Right lung (tissue), 5 donors: ENCODE data around the gene WDR77. TPM values are rescaled to one million over a fixed set of nuclear protein-coding genes. Genes with fewer than 3 reads are reported as not detected.

Experiments used
- polyA plus RNA-seq, 5 donors: library from polyadenylated mRNA; unstranded; fragments of 120-200 nt; gene quantifications; one replicate each; pipeline versions ENCODE4 v1.2.1 to v1.2.3, GENCODE V29; 2013; ENCODE audit warnings: inconsistent platforms in 1 of 5, low replicate concordance in 1 of 5; ENCODE audit not compliant: insufficient read length in 5 of 5, insufficient read depth in 1 of 5

WDR77 gene
- polyA plus RNA-seq, 5 donors = 43.6 to 58.7 (median 48.6) TPM

Other genes with a start within 250 kb of the WDR77 start
- 10 to 100 TPM; 17.0 to 29.0 (median 25.5) TPM for gene DENND2D, start 248.6 kb downstream of the WDR77 start, polyA plus RNA-seq
- under 1 TPM; 0.21 to 0.97 (median 0.51) TPM for gene CHI3L2, start 221.5 kb downstream of the WDR77 start, polyA plus RNA-seq
- gene CHIA, start 158.4 kb downstream of the WDR77 start, polyA plus RNA-seq = 1 to 10 TPM in 4 of 5 donors, under 1 TPM in 1; 0.65 to 9.0 (median 3.9) TPM
- 1 to 10 TPM; 4.7 to 7.8 (median 5.9) TPM for gene OVGP1, start 21.5 kb downstream of the WDR77 start, polyA plus RNA-seq
- gene ATP5PB, start 208 bp upstream of the WDR77 start, polyA plus RNA-seq = 100 to 1,000 TPM; 268 to 339 (median 290) TPM
- gene C1orf162, start 24.7 kb upstream of the WDR77 start, polyA plus RNA-seq = 1 to 10 TPM; 6.1 to 7.5 (median 6.7) TPM
- gene ADORA3, start 54.4 kb upstream of the WDR77 start, polyA plus RNA-seq = under 1 TPM; 0.49 to 0.74 (median 0.57) TPM
- under 1 TPM; 0.23 to 0.82 (median 0.55) TPM for gene TMIGD3, start 54.4 kb upstream of the WDR77 start, polyA plus RNA-seq
- gene RAP1A, start 170.5 kb upstream of the WDR77 start, polyA plus RNA-seq = 10 to 100 TPM; 53.4 to 92.0 (median 85.5) TPM